H1 (cell line): ENCODE data around the gene NEDD4. TPM values are rescaled to one million over a fixed set of nuclear protein-coding genes. Genes with fewer than 3 reads are reported as not detected.

Experiments
- E2F6 ChIP-seq: IDR thresholded peaks from 2 replicates; pipeline ENCODE4 v1.6.1; 2012; ENCODE audit warnings: inconsistent platforms
- GABPA ChIP-seq: IDR thresholded peaks from 2 replicates; pipeline ENCODE4 v1.6.1; 2011; ENCODE audit warnings: mild to moderate bottlenecking, low read length, moderate library complexity, borderline replicate concordance; ENCODE audit not compliant: insufficient read depth
- HDAC2 ChIP-seq, 2 experiments: fragments of 300-600 bp in 1 of 2; sonication (generic) in 1 of 2; IDR thresholded peaks; 2 replicates each; pipeline ENCODE4 v1.6.1; 2011 to 2012; ENCODE audit warnings: low read depth in 2 of 2, low read length in 2 of 2, mild to moderate bottlenecking in 2 of 2, moderate library complexity in 2 of 2, borderline replicate concordance in 1 of 2, inconsistent platforms in 1 of 2
- KDM1A ChIP-seq: fragments of 200-600, 300-600 bp; sonication (generic); IDR thresholded peaks from 2 replicates; pipeline ENCODE4 v1.7.1; 2016; ENCODE audit warnings: mild to moderate bottlenecking, low read length, borderline replicate concordance
- KDM5A ChIP-seq: fragments of 200-600 bp; IDR thresholded peaks from 2 replicates; pipeline ENCODE4 v1.7.1; 2012; ENCODE audit warnings: mild to moderate bottlenecking, low read length, inconsistent platforms, mixed read lengths
- RAD21 ChIP-seq, 2 experiments: IDR thresholded peaks in 1 of 2; conservative IDR thresholded peaks in 1 of 2; 2 replicates each; pipeline ENCODE4 v1.6.1; 2011; ENCODE audit warnings: low read depth in 2 of 2, low read length in 2 of 2, improper control_type of control experiment in 1 of 2, inconsistent platforms in 1 of 2, mild to moderate bottlenecking in 1 of 2, moderate library complexity in 1 of 2
- SIX5 ChIP-seq: IDR thresholded peaks from 2 replicates; pipeline ENCODE4 v1.6.1; 2011; ENCODE audit warnings: mild to moderate bottlenecking, low read depth, low read length
- TBP ChIP-seq: IDR thresholded peaks from 2 replicates; pipeline ENCODE4 v1.6.1; 2011; ENCODE audit warnings: low read depth, low read length, improper control_type of control experiment
- TCF12 ChIP-seq: IDR thresholded peaks from 2 replicates; pipeline ENCODE4 v1.6.1; 2011; ENCODE audit warnings: low read depth, mild to moderate bottlenecking, low read length
- ZNF274 ChIP-seq: IDR thresholded peaks from 2 replicates; pipeline ENCODE4 v1.7.0; 2012; ENCODE audit warnings: low read length, borderline replicate concordance; ENCODE audit errors: extremely low read depth
- polyA plus RNA-seq, 7 experiments: library from polyadenylated mRNA; depleted of rRNA in 3 of 7; stranded (reverse) in 5 of 7; unstranded in 2 of 7; fragments of >200 nt in 5 of 7; fragments of 200-250 nt in 2 of 7; gene quantifications; 1 replicate in 5 of 7; 2 replicates in 1 of 7; 4 replicates in 1 of 7; pipeline versions ENCODE4 v1.2.1 to v1.2.3, GENCODE V29; 2011 to 2013; ENCODE audit warnings: missing spikeins in 2 of 7, mixed read lengths in 2 of 7
- total RNA-seq: library from RNA; stranded (reverse); fragmentation: NEBNext Ultra II Directional; extraction: Animal tissue kit (Norgen Biotek cat#: 25700); gene quantifications from 2 replicates; pipeline ENCODE4 v1.2.1, GENCODE V29; 2021
- TF ChIP-seq, protein P1 (sequence below): fragments of 300-600 bp; sonication (generic); IDR thresholded peaks from 2 replicates; pipeline ENCODE4 v1.7.1; 2012; ENCODE audit warnings: low read length, moderate library complexity, mild to moderate bottlenecking, inconsistent platforms; ENCODE audit not compliant: insufficient replicate concordance

Gene NEDD4
- total and polyA plus RNA-seq, 2 of the 8 experiments (the other 6 are each of a cell fraction or from before 2014, with no cell fraction given) = 0.95 to 3.9 TPM

DNA sequence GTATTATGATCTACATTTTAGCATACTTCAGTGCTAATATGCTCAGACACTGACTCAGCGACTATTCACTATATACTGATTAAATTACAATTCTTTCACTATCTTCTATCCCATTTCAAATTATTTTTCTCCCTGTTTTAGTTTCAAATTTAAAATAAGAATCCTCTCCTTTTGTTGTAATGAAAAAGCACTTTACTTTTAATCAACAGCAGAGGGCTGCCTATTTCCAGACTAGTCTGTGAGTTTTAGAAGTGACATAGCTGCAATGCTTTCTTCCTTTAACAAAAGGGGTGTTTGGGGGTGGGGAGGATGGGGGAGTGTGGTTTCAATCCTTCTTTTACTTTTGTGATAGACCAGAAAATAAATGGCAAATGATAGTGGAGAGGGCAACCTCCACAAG lies 2.4 kb downstream of the NEDD4 start (continued):
- TF ChIP-seq, protein P1, sequence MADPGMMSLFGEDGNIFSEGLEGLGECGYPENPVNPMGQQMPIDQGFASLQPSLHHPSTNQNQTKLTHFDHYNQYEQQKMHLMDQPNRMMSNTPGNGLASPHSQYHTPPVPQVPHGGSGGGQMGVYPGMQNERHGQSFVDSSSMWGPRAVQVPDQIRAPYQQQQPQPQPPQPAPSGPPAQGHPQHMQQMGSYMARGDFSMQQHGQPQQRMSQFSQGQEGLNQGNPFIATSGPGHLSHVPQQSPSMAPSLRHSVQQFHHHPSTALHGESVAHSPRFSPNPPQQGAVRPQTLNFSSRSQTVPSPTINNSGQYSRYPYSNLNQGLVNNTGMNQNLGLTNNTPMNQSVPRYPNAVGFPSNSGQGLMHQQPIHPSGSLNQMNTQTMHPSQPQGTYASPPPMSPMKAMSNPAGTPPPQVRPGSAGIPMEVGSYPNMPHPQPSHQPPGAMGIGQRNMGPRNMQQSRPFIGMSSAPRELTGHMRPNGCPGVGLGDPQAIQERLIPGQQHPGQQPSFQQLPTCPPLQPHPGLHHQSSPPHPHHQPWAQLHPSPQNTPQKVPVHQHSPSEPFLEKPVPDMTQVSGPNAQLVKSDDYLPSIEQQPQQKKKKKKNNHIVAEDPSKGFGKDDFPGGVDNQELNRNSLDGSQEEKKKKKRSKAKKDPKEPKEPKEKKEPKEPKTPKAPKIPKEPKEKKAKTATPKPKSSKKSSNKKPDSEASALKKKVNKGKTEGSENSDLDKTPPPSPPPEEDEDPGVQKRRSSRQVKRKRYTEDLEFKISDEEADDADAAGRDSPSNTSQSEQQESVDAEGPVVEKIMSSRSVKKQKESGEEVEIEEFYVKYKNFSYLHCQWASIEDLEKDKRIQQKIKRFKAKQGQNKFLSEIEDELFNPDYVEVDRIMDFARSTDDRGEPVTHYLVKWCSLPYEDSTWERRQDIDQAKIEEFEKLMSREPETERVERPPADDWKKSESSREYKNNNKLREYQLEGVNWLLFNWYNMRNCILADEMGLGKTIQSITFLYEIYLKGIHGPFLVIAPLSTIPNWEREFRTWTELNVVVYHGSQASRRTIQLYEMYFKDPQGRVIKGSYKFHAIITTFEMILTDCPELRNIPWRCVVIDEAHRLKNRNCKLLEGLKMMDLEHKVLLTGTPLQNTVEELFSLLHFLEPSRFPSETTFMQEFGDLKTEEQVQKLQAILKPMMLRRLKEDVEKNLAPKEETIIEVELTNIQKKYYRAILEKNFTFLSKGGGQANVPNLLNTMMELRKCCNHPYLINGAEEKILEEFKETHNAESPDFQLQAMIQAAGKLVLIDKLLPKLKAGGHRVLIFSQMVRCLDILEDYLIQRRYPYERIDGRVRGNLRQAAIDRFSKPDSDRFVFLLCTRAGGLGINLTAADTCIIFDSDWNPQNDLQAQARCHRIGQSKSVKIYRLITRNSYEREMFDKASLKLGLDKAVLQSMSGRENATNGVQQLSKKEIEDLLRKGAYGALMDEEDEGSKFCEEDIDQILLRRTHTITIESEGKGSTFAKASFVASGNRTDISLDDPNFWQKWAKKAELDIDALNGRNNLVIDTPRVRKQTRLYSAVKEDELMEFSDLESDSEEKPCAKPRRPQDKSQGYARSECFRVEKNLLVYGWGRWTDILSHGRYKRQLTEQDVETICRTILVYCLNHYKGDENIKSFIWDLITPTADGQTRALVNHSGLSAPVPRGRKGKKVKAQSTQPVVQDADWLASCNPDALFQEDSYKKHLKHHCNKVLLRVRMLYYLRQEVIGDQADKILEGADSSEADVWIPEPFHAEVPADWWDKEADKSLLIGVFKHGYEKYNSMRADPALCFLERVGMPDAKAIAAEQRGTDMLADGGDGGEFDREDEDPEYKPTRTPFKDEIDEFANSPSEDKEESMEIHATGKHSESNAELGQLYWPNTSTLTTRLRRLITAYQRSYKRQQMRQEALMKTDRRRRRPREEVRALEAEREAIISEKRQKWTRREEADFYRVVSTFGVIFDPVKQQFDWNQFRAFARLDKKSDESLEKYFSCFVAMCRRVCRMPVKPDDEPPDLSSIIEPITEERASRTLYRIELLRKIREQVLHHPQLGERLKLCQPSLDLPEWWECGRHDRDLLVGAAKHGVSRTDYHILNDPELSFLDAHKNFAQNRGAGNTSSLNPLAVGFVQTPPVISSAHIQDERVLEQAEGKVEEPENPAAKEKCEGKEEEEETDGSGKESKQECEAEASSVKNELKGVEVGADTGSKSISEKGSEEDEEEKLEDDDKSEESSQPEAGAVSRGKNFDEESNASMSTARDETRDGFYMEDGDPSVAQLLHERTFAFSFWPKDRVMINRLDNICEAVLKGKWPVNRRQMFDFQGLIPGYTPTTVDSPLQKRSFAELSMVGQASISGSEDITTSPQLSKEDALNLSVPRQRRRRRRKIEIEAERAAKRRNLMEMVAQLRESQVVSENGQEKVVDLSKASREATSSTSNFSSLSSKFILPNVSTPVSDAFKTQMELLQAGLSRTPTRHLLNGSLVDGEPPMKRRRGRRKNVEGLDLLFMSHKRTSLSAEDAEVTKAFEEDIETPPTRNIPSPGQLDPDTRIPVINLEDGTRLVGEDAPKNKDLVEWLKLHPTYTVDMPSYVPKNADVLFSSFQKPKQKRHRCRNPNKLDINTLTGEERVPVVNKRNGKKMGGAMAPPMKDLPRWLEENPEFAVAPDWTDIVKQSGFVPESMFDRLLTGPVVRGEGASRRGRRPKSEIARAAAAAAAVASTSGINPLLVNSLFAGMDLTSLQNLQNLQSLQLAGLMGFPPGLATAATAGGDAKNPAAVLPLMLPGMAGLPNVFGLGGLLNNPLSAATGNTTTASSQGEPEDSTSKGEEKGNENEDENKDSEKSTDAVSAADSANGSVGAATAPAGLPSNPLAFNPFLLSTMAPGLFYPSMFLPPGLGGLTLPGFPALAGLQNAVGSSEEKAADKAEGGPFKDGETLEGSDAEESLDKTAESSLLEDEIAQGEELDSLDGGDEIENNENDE = no peak
- TF ChIP-seq RAD21 (IDR thresholded peaks at IDR 0.05 in 1 of 2, conservative IDR thresholded peaks at IDR 0.05 in 1 of 2; ENCODE audit: low read depth in 2 of 2, low read length in 2 of 2) (no peak), TBP (no peak), TCF12 (no peak), SIX5 (no peak), KDM5A (no peak), KDM1A (no peak), HDAC2 (IDR thresholded peaks at IDR 0.05; ENCODE audit: borderline replicate concordance in 1 of 2, low read depth in 2 of 2, low read length in 2 of 2) (no peak), GABPA (no peak), ZNF274 (no peak), E2F6 (no peak)
- TF ChIP-seq, all 59 proteins: peak for 0
